Measurements from ENCODE around the gene MAPRE3. TPM values are rescaled to one million over a fixed set of nuclear protein-coding genes. Genes with fewer than 3 reads are reported as not detected.

The MAPRE3 gene
- total and polyA plus RNA-seq, 4 donors, result 10.2 to 41.9 (median 27.2) TPM

- DNase-seq, result no peak
- no peak for ATAC-seq (ENCODE audit: insufficient read depth, low FRiP score)
- H3K9me3 ChIP-seq (ENCODE audit: control insufficient read depth in 4 of 4, insufficient read depth in 3 of 4, low read length in 3 of 4), result no peaks in the 10 kb centered on the region
- no peak overlapping the region for H3K4me3 ChIP-seq
- WGBS, 2 donors, result 90 to 92% methylated on average over 4 of the region's 4 CpGs
- H3K27ac ChIP-seq (ENCODE audit: low read depth in 1 of 2, low read length in 1 of 2), result no peak overlapping the region
- H3K27me3 ChIP-seq (ENCODE audit: control insufficient read depth in 3 of 3, insufficient read depth in 3 of 3, low read length in 2 of 3), result no peaks in the 10 kb centered on the region
- peaks cover 0 to 4% (median 0%) of the 10 kb centered on the region in 5 donors for H3K4me1 ChIP-seq (ENCODE audit: control insufficient read depth in 5 of 5, insufficient read depth in 5 of 5, low read length in 5 of 5)
- no peak overlapping the region for H3K9ac ChIP-seq (ENCODE audit: insufficient read depth in 1 of 2, low read length in 2 of 2)
- TF ChIP-seq, protein P1, sequence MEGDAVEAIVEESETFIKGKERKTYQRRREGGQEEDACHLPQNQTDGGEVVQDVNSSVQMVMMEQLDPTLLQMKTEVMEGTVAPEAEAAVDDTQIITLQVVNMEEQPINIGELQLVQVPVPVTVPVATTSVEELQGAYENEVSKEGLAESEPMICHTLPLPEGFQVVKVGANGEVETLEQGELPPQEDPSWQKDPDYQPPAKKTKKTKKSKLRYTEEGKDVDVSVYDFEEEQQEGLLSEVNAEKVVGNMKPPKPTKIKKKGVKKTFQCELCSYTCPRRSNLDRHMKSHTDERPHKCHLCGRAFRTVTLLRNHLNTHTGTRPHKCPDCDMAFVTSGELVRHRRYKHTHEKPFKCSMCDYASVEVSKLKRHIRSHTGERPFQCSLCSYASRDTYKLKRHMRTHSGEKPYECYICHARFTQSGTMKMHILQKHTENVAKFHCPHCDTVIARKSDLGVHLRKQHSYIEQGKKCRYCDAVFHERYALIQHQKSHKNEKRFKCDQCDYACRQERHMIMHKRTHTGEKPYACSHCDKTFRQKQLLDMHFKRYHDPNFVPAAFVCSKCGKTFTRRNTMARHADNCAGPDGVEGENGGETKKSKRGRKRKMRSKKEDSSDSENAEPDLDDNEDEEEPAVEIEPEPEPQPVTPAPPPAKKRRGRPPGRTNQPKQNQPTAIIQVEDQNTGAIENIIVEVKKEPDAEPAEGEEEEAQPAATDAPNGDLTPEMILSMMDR (IDR thresholded peaks at IDR 0.05; ENCODE audit: control extremely low read depth, extremely low read depth), result no peak
- H3K36me3 ChIP-seq (ENCODE audit: control insufficient read depth in 4 of 4, insufficient read depth in 4 of 4, low read length in 4 of 4), result no peaks in the 10 kb centered on the region
Observed at GRCh38 chr2:27003007-27003406, 32.6 kb downstream of the MAPRE3 start.

DNA sequence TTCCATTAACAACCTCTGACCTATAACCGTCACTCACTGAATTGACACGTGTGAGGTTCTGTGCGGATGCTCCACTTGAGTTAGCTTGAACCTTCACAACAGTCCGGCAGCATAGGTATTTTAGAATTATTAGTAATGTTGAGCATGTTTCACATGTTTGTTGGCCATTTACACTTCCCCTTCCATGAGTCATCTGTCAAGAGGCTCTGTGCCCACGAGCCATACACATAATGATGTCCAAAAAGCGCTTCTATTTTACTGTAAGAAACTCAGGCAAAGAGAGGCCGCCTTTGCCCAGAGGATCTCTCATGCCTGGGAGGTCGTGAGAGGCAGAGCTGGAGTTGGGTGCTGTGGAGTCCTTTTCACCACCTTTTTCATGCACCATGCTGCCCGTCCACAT is 33.4 kb downstream of the MAPRE3 start:
- DNase-seq (no peak), ATAC-seq (ENCODE audit: insufficient read depth, low FRiP score) (no peak)
- no peak overlapping the region for H3K4me3 ChIP-seq
- WGBS, 2 donors, result 81 to 84% methylated on average over 9 of the region's 9 CpGs
- no peak overlapping the region for H3K27ac ChIP-seq (ENCODE audit: low read depth in 1 of 2, low read length in 1 of 2)
- no peak overlapping the region for H3K9ac ChIP-seq (ENCODE audit: insufficient read depth in 1 of 2, low read length in 2 of 2)
- H3K27me3 ChIP-seq (ENCODE audit: control insufficient read depth in 3 of 3, insufficient read depth in 3 of 3, low read length in 2 of 3), result no peaks in the 10 kb centered on the region
- TF ChIP-seq, protein P1 (IDR thresholded peaks at IDR 0.05; ENCODE audit: control extremely low read depth, extremely low read depth), result no peak
- H3K4me1 ChIP-seq (ENCODE audit: control insufficient read depth in 5 of 5, insufficient read depth in 5 of 5, low read length in 5 of 5), result peaks cover 0 to 4% (median 0%) of the 10 kb centered on the region in 5 donors
- H3K9me3 ChIP-seq (ENCODE audit: control insufficient read depth in 4 of 4, insufficient read depth in 3 of 4, low read length in 3 of 4), result no peaks in the 10 kb centered on the region
- H3K36me3 ChIP-seq (ENCODE audit: control insufficient read depth in 4 of 4, insufficient read depth in 4 of 4, low read length in 4 of 4), result no peaks in the 10 kb centered on the region

GRCh38 chr2:27006602-27007415 is 36.4 kb downstream of the MAPRE3 start:
- Histone ChIP-seq H3K4me3 (no peak overlapping the region), H3K9ac (ENCODE audit: insufficient read depth in 1 of 2, low read length in 2 of 2) (no peak overlapping the region), H3K27ac (ENCODE audit: low read depth in 1 of 2, low read length in 1 of 2) (no peak overlapping the region), H3K4me1 (ENCODE audit: control insufficient read depth in 5 of 5, insufficient read depth in 5 of 5, low read length in 5 of 5) (peaks cover 0 to 4% (median 2%) of the 10 kb centered on the region in 5 donors), H3K9me3 (ENCODE audit: control insufficient read depth in 4 of 4, insufficient read depth in 3 of 4, low read length in 3 of 4) (no peaks in the 10 kb centered on the region), H3K36me3 (ENCODE audit: control insufficient read depth in 4 of 4, insufficient read depth in 4 of 4, low read length in 4 of 4) (no peaks in the 10 kb centered on the region), H3K27me3 (ENCODE audit: control insufficient read depth in 3 of 3, insufficient read depth in 3 of 3, low read length in 2 of 3) (no peaks in the 10 kb centered on the region)
- no peak for DNase-seq
- WGBS, 2 donors, result 73 to 79% methylated on average over 6 of the region's 6 CpGs
- TF ChIP-seq, protein P1 (IDR thresholded peaks at IDR 0.05; ENCODE audit: control extremely low read depth, extremely low read depth), result no peak
- ATAC-seq (ENCODE audit: insufficient read depth, low FRiP score), result no peak
